ENCODE measurements around the gene SYNJ2.

GRCh38 chr6:157937916-157938315 is 43.7 kb upstream of the SYNJ2 start:
- TF ChIP-seq CTCF (IDR thresholded peaks at IDR 0.05): no peak
- no peak for TF ChIP-seq REST (IDR thresholded peaks at IDR 0.05; ENCODE audit: insufficient read depth in 1 of 2, low read depth in 2 of 2, low read length in 1 of 2)
